Kidney glomerular epithelial cell (primary cell): ENCODE results near the gene ZNF444.
A peak's percentile ranks its signal among the peaks of the same experiment; 100 is the strongest.
"Not testable (repeated sequence)": the region's sequence is repeated elsewhere in the genome, so short reads cannot be mapped to it uniquely, and the experiment has no call there.

Source experiments
- DNase-seq: peaks from one replicate; lab custom pipeline; 2025; lab: John Stamatoyannopoulos, UW

ZNF444 gene

GRCh38 chr19:56140583-56141416, at the start of gene ZNF444:
Gene ZNF444, plus strand, starts transcription at chr19:56141287. Its CDS starts 5,625 bp downstream, at chr19:56146912.
- DNase-seq = peak; percentile 100

DNA sequence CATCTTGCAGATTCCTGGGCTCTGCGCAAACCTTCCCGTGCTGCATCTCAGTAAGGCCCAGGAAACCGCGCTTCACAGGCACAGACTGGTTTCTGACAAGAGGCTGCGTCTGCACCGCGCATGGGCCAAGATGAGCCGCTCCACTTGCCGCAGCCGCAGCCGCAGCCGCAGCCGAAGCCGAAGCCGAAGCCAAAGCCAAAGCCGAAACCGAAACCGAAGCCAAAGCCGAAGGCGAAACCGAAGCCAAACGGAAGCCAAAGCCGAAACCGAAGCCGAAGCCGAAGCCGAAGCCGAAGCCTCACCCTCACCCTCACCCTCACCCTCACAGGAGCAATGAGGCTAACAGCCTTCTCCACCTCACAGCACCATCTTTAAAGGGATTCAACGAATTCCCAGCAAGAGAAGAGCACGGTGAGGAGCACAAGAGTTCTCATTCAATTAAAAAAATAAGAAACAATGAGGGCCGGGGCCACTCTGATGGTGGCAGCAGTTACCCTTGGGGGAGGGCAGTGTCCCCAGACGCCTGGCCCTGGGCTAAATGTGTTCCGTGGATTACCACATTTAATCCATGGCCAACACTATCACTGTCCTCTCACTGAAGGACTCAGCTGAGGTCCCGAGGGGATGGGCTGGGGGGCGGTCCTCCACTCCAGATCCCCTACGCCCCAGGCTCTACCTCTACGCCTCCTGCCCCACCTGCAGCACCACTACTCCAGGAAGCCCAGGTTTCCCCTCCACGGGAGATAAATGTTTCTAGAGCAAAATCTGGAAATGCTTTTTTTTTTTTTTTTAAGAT, 49.1 kb upstream of the ZNF444 start:
- DNase-seq = no peak

DNA sequence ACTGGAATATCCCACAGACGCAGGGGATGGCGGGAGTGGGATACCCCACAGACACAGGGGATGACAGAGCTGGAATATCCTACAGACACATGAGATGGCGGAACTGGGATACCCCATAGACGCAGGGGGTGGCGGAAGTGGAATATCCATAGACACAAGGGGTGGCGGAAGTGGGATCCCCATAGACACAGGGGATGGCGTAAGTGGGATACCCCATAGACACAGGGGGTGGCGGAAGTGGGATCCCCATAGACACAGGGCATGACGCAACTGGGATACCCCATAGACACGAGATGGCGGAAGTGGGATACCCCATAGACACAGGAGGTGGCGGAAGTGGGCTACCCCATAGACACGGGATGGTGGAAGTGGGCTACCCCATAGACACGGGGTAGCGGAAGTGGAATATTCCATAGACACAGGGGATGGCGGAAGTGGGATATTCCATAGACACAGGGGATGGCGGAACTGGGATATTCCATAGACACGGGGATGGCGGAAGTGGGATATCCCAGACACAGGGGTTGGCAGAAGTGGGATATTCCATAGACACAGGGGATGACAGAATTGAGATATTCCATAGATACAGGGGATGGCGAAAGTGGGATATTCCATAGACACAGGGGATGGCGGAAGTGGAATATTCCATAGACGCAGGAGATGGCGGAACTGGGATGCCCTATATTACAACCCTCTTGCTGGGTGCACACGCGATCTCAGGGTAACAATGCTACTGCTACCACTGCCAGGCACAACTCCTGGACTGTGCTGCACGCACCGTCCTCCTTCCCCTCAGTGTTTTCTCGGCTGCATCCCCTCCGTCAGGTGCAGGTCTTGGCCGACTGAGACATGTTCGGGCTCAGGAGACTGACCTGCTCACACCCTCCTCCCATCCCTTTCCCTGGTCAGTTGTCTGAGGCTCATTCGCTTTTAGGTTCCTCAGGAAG, 48.1 kb upstream of the ZNF444 start:
- no peak for DNase-seq

DNA sequence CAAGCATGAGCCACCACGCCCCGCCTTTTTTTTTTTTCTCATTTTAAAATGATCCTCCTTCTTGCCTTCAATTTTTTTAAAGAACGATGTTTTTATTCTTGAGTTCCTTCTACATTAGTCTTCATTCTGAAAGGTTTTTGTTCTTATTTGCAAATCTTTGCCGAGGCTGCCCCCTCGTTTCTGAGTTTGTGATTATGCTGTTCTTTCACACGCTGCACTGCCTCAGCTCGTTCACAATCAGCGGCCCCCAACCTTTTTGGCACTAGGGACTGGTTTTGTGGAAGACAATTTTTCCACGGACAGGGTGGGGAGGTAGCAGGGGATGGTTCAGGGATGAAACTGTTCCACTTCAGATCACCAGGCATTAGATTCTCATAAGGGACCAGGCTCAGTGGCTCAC, 46.6 kb upstream of the ZNF444 start:
- no peak for DNase-seq

- DNase-seq = no peak
These were observed 44.4 kb upstream of the ZNF444 start for GRCh38 chr19:56096665-56097064.

GRCh38 chr19:56097306-56097705, 43.8 kb upstream of the ZNF444 start:
- no peak for DNase-seq

DNA sequence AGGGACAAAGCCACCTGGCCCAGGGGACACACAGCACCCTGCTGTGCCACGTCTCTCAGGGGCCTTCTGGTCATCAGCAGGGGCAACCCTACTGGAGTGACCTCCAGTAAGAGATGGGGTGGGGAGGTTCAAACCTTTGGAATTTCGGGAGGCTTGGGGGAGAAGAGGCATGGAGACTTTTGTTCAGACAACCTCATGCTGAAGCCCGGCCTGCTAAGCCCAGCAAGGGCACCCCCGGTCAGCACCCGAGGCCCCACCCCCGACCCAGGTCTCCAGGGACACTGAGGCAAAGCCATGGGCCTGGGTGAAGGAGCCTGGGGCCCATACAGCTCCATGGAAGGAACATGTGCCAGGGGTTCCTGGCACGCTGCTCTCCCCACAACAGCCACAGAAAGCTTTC, 43.3 kb upstream of the ZNF444 start:
- DNase-seq = no peak

- not testable (repeated sequence) for DNase-seq
These were observed 42.9 kb upstream of the ZNF444 start for GRCh38 chr19:56098237-56098636.

- no peak for DNase-seq
These were observed 42.1 kb upstream of the ZNF444 start for GRCh38 chr19:56098731-56099568.

DNA sequence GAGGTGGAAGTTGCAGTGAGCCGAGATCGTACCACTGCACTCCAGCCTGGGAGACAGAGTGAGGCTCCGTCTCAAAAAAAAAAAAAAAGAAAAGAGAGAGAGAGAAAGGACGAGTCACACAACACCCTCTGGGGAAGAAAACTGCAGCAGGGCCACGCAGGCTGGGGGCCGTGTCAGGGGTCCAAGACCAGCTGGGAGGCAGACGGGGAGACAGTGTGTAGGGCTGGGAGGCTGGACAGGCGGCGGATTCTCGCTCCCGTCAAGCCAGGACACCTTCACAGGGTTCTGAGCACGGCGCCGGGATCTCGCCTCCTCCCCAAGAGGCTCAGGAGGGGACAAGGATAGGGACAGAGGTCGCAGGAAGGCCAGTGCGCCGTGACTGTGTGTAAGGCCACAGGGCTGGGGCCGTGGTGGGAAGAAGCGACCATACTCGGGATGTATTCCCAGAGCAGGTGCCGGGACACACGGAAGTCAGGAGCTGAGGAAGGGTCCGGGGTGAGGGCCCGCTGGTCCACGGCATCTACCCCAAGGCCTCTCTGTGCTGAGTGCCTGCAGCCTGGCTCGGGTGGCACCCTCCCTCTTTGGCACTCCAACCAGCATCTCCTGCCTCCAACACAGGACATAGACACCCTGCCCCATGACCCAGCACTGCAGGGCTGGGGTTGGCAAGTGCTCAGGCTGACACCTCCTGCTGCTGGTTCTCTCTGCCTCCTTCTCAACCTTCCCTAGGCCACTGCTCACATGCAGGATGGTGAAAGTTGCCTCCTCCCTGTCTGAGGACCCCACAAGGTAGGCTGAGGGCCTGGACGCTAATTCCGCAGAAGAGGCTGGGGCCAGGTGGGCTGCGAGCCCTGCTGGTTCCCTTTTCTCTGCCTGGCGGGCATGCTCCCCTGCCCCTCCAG, 41.2 kb upstream of the ZNF444 start:
- DNase-seq = no peak

DNA sequence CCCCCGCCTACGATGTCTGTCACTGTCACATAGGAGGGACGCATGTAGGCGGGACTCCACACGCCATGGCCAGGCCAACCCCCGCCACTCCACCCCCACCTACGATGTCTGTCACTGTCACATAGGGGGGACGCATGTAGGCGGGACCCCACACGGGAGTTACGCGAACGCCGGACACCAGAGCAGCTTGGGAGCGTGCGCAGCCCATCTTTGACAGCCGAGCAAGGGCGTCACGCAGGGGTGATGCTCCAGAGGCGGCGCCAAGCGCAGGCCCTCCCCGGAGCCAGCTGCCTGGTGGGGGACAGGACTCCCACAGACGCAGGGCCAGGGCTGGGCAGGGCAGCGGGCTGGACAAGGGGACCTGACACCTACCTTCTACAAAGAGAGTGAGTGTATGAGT, 40.0 kb upstream of the ZNF444 start:
- no peak for DNase-seq

- no peak for DNase-seq
These were observed 39.1 kb upstream of the ZNF444 start for GRCh38 chr19:56101746-56102535.

- DNase-seq = no peak
These were observed 38.0 kb upstream of the ZNF444 start for GRCh38 chr19:56103027-56103614.

- DNase-seq = no peak
These were observed 36.7 kb upstream of the ZNF444 start for GRCh38 chr19:56104423-56104822.

GRCh38 chr19:56105090-56105701, 35.9 kb upstream of the ZNF444 start:
- DNase-seq = peak; percentile 76

- not testable (repeated sequence) for DNase-seq
These were observed 35.2 kb upstream of the ZNF444 start for GRCh38 chr19:56105831-56106396.

DNA sequence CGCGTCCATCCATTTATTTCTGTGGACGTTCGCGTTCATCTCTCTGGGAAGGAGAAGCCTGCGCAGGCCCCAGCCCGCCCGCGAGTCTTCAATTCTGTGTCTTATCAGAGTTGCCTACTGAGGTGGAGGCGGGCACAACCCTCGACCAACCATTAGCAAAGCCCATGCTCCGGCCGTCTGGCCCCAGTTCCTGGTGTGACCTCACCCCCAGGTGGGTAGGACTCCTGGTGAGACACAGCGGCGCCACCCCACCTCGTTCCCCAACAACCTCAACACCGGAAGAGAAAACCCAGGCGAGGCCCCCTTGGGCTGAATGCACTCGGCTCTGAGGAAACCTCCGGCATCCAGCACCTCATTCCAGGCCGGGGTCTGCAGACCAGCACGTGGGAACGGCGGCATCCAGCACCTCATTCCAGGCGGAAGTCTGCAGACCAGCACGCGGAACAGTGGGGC, 34.7 kb upstream of the ZNF444 start:
- DNase-seq = no peak

- DNase-seq = no peak
These were observed 34.1 kb upstream of the ZNF444 start for GRCh38 chr19:56106993-56107392.
